GM10847 (cell line): ENCODE data around the gene CARM1.

Source experiments
- POLR2A ChIP-seq: IDR thresholded peaks from 2 replicates; pipeline ENCODE4 v1.6.1; 2011; ENCODE audit not compliant: insufficient read length; ENCODE audit errors: extremely low read depth

CARM1 gene

DNA sequence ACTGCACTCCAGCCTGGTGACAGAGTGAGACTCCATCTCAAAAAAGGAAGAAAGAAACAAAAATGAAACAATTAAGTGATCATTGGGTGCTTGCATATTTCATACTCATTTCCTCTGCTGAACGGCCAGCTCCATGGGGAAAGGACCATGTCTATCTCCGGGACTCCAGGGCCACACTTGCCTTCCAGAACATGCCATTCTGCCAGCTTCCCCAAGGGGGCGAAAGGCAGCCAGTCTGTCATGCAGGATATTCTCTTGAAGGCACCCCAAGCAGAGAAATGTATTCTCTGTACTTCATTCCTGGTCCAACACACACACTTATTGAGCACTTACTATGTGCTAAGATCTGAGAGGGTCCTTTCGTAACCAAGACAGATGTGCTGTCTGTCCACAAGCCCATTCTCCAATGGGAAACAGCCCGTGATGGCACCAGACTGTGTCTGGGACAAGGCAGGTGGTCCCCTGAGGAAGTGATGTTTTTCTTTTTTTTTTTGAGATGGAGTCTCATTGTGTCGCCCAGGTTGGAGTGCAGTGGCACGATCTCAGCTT is 10.2 kb upstream of the CARM1 start:
- TF ChIP-seq POLR2A: no peak

DNA sequence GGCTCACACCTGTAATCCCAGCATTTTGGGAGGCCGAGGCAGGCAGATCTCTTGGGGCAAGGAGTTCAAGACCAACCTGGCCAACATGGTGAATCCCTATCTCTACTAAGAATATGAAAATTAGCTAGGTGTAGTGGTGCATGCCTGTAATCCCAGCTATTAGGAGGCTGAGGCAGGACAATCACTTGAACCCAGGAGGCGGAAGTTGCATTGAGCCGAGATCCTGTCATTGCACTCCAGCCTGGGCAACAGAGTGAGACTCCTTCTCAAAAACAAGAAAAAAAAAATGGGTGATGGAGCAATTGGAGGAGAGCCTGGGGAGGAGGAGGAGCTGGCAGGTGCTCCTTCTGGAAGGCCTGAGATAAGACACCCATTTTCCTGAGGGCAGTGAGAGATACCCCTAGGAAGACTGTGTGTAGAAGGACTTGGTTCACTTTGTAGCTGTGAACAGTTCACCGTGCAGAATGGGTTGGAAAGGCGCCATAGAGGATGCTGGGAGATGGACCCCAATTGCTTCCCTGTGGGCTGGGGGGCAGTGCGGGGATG is 8.7 kb upstream of the CARM1 start:
- no peak for TF ChIP-seq POLR2A

DNA sequence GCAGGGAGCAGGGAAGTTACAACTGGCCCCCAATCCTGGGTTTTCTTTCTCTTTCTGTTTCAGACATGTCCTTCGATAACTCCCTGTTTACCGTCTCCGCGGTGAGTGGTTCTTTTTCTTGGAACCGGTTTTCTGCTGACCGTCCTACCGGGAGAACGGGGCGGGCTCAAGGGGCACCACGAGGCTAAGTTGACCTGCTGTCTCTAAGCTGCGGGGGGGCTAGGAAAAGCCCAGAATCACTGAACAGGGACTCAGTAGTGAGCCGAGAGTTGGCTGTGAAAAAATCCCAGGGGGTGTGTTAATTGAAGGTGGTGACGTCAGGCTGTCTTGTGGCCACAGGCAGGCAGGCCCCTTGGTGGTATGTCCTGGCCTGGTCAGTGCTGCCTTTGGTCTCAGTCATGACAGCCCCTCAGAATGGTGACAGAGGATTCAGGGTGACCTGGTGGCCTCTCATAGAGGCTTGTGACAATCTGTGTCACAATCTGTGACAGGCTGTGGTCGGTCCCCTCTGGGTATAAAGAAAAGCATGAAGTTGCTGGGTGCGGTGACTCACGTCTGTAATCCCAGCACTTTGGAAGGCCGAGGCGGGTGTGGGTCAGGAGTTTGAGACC is 8.1 kb upstream of the CARM1 start:
- no peak for TF ChIP-seq POLR2A

DNA sequence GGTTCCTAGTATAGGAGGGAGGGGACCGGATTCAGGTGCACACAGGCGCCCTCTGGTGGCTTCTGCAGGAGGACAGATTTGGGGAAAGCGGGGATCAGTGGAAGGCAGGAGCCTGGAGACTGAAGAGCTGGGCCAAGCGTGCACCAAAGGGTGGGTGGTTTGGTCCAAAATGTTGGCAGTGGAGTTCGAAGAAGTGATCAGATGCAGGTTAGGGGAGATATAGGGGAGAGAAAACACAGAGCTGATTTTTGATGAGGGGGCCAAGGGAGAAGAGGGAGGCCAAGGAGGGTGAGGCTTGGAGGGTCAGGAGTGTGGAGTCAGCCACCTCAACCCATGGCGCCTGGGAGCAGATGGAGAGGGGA is 6.8 kb upstream of the CARM1 start:
- TF ChIP-seq POLR2A: no peak

DNA sequence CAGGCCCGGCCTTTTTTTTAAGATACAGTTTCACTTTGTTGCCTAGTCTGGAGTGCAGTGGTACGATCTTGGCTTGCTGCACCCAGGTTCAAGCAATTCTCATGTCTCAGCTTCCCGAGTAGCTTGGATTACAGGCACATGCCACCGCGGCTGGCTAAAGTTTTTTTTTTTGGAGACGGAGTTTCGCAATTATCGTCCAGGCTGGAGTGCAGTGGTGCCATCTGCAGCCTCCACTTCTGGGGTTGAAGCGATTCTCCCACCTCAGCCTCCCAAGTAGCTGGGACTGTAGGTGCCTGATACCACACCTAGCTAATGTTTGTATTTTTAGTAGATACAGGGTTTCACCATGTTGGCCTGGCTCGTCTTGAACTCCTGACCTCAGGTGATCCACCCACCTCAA is 4.9 kb upstream of the CARM1 start:
- TF ChIP-seq POLR2A: no peak

DNA sequence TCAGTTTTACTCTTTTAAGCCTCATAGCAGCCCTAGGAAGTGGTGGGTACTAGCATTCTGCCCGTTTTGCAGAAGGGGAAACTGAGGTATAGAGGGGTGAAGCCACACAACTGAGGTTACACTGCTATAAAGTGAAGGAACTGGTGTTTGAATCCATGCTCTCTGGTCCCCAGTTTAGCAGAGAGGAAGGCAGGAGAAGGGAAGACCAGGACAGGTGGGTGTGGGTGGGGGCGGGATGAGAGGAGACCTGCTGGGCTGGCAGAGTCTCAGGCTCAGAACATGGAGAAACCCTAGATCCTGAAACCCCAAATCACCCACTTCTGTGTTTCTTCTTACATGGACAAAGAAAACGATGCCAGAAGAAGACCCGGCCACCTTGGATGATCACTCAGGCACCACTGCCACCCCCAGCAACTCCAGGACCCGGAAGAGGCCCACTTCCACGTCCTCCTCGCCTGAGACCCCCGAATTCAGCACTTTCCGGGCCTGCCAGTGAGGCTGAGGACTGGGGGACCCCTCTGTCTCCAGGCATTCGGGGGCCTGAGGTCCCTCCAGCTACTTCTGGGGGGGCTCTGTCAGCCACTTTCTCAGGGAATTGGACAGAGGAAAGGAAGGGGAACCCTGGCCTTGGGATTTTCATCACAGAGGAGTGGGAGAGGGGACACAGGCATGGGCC is 2.3 kb upstream of the CARM1 start:
- no peak for TF ChIP-seq POLR2A

DNA sequence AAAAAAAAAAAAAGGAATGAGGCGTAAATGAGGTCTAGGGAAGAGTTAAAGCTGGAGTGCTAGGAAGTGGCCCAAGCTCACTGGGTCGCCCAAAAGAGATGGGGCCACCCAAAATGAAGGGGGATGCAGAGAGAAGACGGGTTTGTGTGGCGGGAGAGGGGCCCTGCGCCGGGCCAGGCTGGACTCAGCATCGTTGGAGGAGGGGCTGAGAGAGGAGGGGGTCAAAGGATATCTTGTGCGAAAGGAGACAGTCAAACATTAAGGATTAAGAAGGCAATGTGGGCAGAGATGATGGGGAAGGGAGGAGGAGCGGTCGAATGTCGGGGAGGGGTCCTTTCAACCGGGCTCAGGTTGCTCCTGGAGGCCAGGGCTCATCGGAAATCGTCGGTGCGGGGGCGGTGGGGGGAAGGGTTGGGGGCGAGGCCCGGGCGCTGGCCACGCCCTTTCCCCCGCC is 825 bp upstream of the CARM1 start:
- TF ChIP-seq POLR2A: no peak

DNA sequence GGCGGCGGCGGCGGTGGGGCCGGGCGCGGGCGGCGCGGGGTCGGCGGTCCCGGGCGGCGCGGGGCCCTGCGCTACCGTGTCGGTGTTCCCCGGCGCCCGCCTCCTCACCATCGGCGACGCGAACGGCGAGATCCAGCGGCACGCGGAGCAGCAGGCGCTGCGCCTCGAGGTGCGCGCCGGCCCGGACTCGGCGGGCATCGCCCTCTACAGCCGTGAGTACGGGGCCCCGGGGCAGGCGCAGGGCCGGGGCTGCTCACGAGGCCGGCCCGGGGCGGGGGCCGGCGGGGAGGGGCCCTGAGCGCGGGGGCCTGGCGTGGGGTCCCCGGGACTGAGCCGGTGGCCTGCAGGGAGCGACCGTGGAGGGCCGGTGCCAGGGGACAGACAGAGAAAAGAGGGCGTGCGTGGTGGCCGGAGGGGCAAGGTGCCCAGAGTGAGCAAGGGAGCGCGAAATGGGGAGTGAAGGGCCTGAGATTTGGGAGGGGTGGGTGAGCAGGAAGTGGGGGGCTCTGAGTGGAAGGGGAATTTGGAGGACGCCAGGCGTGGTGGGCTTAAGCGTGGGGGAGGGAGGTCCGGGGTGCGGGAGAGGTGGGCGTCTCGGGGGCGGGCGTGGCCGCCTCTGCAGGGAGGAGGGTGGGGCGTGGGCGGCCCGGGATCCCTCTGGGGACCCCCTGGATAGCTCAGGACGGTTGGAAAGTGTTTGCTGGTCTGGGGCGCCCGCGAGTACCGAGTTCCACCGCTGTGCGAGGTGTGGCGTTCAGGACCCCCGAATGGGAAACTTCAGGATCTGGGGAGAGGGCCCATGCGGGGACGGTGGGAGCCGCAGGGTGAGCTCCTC is 575 bp downstream of the CARM1 start:
- no peak for TF ChIP-seq POLR2A

DNA sequence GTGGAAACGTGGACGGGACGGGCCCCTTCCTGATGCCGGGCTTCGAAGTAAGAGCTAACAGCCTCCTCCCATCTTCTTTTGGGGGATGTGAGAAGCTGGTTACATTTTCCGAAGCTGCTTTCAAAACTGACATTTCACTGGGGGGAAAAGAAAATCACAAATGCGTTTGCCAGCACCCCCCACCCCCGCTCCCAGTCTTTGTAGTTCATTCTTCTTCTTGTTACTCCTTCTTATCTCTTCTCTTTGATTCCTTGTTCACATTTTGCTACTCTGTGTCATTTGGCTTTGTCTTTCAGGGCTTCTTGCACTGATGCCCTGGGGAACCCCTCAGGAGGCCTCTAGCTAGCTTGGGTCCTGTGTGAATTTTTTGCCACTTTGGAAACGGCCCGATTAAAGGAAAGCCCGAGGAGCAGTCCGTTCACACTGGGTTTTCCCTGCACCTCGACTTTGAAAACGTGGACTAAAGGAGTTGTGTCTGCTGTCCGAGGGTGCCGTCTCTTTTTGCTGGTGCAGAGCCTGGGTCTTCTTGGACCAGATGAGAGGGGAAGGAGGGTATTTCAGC is 1.3 kb downstream of the CARM1 start:
- TF ChIP-seq POLR2A: no peak

DNA sequence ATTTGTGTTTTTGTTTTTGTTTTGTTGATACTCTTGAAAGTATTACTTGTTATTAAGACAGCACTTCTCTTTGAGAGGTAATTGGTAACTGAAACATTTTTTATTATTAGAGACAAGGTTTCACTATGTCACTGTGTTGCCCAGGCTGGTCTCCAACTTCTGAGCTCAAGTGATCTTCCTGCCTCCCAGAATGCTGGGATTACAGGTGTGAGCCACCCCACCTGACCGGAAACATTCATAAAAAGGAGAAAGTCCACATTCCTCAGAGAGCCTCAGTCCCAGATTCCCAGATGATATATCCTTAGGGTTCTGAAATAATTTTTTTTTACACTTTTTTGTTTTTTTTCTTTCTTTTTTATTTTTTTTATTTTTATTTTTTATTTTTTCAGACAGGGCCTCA is 2.7 kb downstream of the CARM1 start:
- no peak for TF ChIP-seq POLR2A

DNA sequence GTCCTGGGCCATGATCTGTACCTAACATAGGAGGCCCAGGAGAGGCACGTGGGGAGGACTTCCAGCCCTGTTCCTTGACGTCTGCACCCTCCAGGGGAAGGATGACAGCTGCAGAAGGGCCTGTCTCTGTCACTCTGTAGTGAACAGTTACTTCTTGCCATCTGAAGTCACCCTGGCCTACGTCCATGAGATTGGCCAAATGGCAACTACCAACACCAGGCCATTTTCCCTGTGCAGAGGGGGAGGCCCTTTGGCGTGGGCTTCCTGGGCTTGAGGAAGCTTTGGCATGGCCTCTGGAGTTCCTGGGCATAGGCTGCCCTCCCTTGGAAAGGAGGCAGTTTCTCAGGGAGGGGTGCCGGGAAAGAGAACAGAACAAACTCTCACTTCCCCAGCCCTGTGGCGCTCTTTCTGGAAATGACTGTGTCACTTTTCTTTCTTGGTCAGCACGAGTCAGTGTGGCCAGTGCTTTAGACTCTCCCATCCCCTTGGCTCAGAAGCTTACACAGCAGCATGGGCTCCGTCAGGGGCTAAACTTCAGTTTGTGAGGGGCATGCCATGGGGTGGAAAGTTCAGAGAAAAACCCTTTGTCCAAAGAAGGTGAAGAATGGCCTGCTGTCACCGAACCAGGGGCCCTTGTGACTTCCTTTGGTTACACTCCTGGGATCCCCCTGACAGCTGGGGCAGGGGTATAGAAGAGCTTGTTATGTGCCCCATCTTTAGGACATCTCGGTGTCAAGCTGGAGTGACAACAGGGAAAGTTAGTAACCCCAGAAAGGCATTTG is 5.3 kb downstream of the CARM1 start:
- no peak for TF ChIP-seq POLR2A

DNA sequence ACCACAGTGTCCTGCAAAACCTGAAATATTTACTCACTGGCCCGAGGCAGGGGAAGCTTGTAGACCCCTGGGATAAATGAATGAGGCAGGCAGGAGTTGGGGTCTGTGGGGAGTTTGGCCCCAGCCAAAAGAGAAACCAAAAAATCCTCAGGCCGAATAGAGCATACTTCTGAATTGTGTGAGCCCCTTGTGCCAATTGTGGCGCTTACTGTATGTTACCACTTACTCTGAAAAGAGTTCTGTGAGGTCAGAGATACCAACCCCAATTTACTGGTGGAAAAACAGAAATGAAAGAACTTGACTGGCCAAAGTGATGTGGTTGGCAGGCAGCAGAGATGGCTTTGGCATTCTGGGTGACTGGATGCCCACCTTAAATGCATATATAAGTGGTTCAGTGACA is 6.9 kb downstream of the CARM1 start:
- TF ChIP-seq POLR2A: no peak

DNA sequence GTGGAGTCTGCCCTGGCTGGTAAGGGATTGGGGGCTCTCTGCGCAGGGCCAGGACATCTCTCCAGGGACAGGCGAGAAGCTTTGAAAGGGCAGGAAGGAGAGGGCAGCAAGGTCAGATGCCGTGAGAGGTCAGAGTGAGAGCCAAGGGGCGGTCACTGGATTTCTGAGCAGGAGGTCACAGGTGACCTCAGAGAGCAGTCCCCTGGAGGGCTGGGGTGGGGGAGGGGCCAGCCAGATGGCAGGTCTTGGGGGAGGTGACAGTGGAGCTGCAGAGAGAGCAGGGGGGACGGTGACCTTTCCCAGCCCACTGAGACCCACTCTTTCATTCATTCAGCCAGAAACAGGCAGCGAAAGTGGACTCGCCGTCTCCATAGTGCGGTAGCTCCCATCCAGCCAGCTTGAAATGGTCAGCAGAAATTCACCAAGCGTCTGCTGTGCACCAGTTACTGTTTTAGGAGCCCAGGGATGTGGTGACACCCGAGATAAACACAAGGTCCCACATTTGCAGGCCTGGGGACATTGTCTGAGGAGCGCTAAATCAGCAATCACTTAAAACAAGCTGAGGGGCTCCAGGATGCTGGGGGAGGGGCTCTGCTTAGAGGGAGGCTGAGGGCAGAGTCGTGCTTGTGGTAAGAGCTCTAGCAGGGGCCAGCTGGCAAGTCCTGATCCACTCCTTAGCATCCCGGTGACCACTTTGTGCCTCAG is 10.2 kb downstream of the CARM1 start:
- TF ChIP-seq POLR2A: no peak

DNA sequence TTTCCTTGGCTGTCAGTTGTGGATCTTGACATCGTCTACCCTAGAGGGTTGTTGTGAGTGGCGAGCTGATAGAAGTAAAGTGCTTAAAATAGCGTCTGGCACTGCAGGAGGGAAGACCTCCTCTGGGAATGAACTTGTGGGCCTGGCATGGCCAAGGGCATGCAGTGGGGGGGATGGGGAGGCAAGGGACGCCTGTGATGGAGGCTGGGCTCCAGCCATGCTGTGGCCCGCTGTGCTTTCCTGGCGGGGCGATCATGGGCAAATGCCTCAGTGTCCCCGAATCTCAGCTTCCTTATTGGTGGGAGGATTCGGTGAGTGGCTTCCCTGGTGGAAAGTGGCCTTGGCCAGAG is 10.7 kb downstream of the CARM1 start:
- TF ChIP-seq POLR2A: no peak
